Measurements from ENCODE around the gene RPTOR.
A peak's percentile ranks its signal among the peaks of the same experiment; 100 is the strongest.
"Not testable (repeated sequence)": the region's sequence is repeated elsewhere in the genome, so short reads cannot be mapped to it uniquely, and the experiment has no call there.

RPTOR gene

DNA sequence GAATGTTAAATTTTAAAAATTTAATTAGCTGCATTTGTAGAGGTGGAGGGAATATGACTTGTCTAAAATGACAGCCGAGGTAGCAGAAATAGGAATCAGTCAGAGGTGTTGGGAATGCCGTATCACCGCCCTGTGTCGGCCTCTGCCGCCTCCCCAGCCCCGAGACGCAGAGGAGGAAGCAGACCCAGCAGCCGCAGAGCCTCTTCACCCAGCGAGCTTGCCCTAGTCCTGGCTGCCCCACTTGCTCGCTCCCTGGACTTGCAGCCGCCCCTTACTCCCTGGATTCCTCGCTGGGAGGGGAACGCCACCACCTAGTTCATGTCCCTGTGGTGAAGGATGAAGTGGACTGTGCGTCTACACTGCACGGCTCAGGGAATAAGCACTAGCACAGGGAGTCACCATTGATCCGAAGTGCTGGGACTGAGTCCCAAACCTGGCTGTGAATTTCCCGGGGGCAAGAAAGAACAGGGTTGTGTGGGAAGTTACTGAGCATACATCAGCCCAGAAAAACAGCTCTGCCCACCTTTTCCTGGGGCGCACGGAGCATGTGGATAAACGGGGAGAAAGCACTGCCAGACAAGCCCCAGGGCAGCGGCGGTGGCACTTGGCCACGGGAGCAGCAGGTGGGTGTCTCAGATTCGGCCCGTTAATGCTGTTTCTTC, 76.8 kb downstream of the RPTOR start:
- DNase-seq, result no peak

DNA sequence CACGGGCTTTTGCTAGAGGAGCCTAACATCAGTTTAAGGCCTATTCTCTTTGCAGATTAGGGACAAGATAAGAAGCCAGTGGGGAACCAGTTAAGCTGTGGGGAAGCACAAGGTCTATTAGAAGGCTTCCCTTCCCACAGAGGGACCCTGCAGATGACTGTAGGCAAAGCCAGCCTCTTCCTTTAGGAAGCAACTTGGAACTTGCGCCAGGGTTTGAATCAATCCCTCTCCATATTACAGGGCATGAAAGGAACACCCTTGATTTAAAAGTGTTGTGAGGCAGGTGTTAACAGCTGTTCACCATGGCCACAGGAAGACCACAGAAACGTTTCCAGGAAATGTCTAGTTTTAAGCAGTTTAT, 77.3 kb downstream of the RPTOR start:
- no peak for DNase-seq

DNA sequence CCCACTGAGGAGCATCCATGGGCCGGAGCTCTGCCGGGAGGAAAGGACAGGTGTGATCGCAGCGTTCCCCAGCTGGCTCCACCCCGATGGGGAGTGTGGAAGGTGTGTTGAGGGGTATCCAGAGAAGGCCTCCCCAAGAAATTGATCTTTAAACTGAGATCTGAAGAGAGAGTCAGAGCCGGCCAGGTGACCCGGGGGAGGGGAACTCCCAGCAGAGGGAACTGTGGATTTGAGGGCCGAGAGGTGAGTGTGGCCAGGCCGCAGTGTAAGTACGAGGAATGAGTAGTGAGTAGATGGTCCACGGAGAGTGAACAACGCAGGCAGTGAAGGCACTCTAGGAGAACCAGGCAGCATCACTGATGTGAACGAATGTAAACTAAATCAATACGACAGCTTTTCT, 80.2 kb downstream of the RPTOR start:
- no peak for DNase-seq

DNA sequence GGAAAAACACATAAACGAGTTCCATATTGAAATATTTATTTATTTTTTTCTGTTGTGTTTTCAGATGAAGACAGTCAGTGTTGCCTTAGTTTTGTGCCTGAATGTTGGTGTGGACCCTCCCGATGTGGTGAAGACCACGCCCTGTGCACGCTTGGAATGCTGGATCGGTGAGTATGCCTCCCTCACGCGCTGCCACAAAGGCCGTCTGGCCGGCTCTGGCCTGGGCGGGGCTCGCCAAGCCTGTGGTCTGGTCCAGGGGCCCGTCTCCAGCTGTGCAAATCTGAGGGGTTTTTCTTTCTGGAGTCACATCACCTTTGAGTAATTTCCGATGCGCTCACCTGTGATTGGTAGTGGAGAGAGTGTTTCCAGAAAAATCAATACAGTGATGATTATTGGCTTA, 81.0 kb downstream of the RPTOR start:
- DNase-seq, result no peak

DNA sequence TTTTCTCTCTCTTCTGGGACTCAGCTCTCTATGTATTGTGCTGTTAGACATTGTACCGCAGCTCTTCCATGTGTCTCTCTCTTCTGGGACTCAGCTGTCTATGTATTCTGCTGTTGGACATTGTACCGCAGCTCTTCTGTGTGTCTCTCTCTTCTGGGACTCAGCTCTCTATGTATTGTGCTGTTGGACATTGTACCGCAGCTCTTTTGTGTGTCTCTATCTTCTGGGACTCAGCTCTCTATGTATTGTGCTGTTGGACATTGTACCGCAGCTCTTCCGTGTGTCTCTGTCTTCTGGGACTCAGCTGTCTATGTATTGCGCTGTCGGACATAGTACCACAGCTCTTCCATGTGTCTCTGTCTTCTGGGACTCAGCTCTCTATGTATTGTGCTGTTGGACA, 84.2 kb downstream of the RPTOR start:
- not testable (repeated sequence) for DNase-seq

DNA sequence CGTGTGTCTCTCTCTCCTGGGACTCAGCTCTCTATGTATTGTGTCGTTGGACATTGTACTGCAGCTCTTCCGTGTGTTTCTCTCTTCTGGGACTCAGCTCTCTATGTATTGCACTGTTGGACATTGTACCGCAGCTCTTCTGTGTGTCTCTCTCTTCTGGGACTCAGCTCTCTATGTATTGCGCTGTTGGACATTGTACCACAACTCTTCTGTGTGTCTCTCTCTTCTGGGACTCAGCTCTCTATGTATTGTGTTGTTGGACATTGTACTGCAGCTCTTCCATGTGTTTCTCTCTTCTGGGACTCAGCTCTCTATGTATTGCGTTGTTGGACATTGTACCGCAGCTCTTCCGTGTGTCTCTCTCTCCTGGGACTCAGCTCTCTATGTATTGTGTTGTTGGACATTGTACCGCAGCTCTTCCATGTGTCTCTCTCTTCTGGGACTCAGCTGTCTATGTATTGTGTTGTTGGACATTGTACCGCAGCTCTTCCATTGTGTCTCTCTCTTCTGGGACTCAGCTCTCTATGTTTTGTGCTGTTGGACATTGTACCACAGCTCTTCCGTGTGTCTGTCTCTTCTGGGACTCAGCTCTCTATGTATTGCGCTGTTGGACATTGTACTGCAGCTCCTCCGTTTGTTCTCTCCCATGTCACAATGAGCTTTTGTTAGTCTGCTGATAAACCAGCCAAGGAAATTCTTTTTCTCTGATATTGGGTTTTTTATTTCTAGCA, 84.8 kb downstream of the RPTOR start:
- no peak for DNase-seq

DNA sequence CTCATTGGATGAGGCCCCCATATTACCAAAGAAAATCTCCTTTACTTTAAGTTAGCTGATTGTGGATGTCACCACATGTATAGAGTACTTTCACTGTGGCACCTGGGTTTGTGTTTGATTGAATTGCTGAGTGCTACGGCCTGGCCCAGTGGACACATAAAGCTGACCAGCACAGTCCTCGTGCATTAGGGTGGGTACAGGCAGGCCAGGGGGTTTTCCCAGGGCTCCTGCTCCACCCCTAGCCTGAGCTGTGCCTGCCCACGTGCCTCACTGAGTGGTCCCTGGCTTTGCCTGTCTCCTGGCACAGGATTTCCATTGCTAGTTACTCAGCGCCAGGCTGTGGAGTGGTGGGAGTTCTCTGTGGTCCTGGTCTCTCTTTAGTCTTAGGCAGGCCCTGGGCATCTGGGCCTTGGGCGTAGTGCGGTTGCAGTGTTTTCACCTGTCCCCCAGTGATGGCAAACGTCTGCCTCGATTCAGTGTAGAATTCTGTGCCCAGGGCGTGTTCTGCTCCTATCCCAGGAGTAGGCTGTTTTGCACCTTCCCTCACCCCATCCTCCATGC, 86.0 kb downstream of the RPTOR start:
- DNase-seq, result no peak

DNA sequence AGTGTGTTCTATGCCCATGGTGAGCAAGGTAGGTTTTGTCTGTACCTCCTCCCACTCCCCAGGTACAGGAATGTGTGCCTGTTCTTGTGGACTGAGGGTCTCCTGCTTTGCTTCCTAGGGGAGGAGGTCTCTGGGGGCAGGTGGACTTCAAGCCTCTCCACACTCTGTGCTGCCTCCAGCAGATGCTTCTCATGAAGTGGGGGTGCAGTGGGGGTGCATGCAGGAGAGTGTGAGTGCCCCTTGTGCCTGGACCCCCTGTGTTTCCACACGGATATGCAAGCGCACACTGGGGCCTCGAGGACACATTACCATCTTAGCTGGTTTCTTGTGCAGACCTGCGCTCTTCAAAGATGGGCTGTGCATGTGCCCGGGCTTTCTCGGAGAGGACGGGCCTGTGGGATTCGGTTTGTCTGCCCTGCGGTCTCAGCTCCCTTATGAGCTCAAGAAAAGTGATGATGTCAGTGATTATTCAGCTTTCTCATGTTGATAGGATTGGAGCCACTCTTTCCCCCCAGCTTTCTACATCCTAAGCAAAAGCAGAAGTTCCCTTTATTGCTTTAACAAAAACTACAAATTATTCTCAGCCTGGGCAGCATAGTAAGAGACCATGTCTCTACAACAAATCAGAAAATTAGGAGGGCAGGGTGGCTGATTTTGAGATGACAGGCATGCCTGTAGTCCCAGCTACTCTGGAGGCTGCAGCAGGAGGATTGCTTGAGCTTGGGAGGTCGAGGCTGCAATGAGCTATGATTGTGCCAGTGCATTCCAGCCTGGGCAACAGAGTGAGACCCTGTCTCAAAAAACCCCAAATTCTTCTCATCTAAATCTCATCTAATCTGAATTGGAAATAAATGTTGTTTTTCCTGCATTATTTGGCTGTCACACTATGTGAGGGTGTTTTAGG, 86.8 kb downstream of the RPTOR start:
- DNase-seq, result no peak

DNA sequence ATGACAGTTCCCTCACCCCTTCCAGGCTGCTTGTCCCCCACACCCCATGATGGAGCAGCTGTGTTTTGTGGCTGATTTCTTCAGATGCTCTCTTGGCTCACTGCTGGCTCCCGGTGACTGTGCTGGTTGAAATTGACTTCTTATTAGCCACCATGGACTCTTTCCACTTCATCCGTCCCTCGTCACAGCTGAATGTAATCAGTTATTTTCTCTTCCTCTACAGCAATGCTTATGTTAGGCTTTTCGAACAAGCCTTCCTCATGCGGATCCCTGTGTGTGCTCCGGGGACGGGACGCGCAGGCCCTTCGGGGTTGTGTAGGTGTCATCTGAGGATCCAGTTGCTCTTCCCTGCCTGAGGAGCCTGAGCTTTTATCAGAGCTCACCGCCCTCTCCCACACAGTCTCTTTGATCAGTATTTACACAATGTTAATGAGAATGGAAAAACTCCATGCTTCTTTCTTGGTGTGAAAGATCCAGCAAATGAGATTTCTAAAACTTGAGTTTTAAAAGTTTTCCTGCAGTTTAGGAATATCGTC, 87.5 kb downstream of the RPTOR start:
- no peak for DNase-seq

DNA sequence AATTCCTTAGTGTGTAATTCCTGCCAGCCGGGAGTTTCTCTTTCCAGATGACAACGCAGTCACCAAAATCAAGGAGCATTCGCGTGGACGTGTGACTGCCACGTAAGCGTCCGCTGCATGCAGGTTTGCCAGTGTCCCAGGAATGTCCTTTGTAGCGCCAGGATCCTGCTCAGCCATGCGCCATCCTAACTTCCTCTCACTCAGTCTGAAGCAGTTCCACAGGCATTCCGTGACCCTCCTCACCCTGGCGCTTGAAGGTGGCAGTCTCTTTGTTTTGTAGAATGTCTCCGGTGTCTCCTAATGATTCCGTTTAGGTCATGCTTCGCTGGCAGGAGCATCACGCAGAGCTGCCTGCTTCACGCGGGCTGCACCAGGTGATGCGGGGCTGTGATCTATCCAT, 88.6 kb downstream of the RPTOR start:
- DNase-seq, result no peak

DNA sequence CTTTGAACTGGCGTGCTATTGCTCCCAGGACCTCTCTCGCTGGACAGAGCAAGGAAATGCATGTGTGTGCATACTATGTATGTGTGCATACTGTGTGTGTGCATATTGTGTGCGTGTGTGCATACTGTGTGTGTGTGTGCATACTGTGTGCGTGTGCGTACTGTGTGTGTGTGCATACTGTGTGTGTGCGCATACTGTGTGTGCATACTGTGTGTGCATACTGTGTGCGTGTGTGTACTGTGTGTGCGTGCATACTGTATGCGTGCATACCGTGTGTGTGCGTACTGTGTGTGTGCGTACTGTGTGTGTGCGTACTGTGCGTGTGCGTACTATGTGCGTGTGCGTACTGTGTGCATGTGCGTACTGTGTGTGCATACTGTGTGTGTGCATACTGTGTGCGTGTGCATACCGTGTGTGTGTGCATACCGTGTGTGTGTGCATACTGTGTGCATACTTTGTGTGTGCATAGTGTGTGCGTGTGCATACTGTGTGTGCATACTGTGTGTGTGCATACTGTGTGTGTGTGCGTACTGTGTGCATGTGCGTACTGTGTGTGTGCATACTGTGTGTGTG, 89.4 kb downstream of the RPTOR start:
- DNase-seq, result no peak

DNA sequence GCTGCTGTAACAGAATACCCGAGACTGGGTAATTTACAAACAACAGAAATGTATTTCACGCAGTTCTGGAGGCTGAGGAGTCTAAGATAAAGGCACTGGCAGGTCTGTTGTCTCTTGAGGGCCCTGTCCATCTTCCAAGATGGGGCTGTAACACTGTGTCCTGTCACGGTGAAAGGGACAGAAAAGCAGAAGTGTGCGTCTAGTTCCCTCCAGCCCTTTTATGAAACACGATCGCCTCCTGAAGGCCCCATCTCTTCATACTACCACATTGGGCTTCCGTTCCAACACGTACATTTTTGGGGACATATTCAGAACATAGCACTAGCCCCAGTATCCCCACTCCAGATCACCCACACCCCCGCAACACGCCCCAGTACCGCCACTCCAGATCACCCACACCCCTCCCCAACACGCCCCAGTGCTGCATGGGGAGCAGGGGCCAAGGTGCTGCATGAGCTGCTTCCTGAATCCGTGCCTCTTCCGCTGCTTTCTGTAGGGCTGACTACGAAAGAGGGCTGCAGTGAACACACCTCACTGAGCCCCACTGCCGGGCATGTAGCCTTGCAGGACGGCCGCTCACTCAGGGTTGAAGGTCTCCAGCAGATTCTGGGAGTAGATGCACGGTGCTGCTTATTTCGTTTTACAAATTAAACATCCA, 91.9 kb downstream of the RPTOR start:
- no peak for DNase-seq

DNA sequence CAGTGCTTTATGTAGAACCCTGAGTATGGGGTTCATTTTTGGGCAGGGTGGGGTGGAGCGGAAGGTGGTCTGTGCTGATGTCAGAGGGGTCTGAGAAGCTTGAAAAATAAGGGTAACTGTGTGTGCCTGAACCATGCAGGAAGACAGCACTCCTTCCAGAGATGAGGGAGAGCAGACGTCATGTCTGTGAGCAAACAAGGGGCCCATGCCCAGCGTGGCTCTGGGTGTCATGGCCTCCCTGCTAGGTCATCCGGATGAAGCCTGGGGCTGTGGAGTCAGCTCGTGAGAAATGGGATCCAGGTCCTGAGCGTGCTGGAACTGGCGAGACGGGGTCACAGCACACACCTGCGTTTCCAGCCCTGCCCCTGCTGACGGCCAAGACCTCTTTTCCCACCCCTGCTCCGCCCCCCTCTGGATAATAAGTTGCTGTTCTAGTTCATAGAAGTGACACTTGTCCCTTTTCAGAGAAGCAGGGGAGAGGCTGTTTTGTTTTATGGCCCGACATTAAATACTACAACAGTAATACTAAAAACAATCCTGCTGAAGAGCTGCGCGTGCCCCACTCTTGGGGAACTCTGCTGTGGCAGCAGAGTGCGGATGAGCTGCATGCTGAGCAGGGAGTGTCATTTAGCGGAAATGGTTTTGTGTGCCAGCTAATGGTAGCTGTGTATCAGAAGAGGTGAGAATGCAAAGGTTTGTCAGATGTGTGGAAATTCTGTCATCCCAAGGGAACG, 92.6 kb downstream of the RPTOR start:
- peak; percentile 18 for DNase-seq

DNA sequence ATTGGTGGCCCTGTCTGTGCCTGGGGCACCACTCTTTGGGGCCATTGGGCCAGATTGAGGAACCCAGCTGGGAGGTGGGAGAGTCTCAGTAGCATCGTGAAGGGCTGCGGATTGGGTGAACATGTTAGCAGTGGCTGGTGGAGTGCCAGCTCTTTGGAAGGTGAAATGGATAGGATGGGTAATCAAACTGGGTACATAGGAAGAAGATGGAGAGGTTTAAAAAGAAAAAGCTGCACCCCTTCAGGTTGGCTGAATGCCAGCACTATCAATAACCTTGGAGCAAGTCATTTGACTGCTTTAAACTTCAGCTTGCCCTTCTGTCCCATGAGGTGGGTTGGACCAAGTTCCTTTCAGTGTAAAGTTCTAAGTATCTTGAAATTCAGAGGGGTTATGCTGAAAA, 95.0 kb downstream of the RPTOR start:
- no peak for DNase-seq

DNA sequence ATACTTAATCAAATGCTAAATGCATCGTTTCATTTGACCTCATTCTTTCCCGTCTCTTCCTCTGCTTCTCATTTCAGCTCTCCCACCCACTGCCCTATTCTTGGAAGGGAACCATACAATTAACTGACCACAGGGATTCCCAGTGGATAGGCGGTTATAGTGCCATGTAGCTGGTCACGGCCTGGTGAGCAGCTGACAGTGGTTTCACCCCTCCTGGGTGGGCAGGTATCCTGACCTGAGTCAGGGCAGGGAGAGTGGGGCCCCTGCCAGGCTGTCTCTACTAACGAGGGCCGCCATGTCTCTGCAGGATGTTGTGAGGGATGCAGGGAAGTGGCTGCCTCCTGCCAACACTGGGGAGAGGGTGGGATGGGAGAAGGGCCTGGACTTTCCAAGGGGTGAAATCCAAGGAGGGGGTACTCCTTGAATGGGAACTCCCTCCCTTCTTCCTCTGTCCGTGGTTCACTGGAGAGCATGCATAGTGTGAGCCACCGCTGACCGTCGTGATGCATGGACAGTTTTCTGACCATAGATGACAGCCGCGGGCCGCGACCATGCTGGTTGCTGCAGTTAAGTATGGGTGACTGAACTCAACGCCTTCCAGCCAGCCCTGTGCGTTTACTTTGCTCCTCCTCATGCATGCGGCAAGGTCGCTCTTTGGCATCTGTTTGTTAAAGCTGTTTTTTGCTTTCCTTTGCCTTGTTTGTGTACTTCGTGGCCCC, 95.9 kb downstream of the RPTOR start:
- DNase-seq, result no peak

DNA sequence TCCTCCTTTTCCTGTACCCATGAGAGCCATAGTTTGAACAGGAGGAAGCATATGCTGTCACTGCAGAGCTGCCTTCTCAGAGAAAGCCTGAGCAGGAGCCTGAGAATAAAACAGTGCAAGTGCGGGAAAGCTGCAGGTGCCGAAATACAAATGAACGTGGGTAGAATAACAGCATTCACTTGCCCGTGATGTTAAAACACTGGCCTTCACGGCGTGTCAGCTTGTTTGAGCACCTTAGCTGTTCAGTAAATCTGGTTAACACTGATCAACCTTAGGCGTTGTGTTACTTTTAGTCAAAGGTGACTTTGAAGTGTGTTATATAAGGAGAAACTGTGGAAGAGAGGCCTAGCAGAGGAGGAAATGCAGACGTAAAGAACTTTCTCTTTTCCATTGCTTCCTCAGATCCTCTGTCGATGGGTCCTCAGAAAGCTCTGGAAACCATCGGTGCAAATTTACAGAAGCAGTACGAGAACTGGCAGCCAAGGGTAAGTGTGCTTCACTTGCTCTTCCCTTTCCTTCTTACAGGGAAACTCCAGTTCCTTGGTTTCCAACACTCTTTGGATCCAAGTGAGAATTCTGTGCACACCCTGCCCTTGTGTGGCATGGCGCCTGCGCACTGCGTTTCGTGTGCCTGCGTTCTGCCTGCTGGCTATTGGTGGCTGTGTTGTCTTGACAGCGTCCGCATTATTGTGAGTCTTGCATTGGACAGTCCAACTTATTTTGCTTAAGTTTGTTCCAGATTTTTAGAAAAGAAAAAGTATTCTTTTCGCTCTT, 98.9 kb downstream of the RPTOR start:
- DNase-seq, result no peak

DNA sequence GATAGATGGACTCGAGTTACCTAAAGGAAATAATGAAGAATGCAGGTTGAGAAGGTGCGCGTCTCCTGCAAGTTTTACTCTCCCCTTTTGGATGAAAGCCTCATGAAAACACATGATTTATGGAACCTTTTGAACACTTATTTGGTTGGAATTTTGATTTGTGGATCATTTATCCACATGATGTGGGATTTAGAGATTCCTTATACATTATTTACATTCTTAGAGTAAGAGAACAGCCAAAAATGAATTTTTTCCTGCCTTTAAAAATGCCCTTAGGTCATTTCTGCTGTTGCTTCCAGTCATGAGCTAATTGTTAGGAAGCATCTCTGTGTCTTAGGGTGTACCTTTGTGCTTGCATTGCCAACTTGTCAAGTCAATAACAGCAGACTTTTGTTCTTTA, 99.9 kb downstream of the RPTOR start:
- DNase-seq, result no peak

DNA sequence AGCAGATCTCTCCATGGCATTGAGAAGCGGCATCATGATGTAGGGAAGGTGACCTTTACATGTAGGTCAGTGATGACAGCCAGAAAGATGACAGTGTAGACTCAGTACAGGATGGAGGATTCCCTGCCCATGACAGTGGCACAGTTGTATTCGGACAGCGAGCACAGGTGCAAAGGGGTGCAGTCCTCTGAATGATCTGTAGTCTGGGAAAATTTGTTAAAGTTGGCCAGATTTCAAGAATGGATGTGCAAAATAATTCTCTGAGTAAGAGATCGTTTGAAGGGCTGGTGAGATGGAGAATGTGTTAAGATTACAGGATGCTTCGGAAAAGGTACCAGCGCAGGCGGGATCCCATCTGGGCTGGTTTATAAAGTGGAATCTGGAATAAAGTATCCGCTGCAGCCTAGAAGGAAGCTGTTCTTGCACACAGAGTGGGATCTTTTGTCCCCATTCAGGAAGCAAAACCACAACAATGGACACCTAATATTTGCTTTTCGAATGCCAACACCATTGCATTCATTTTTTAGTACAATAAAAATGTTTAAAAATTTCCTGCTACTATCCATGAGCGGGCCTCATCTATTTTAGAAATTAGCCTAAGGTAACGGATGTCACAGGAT, 101.2 kb downstream of the RPTOR start:
- DNase-seq, result no peak

DNA sequence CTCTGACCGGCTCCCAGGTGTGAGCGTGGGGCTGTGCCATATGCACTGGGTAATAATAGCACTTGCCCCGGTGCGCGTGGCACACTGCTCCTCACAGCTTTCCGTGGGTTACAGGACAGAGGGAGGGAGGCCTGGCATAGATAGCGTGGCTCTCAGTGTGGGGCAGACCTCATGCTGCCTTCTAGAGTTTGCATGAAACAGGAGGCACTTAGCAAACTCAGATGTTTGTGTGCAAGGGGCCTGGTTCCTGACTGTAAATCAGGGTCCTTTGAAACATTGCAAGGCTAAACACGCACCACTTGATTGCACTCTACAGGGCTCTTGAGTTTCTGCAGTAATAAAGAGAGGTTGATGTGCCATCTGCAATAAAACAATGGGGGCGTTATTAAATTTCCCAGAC, 101.7 kb downstream of the RPTOR start:
- peak; percentile 11 for DNase-seq

DNA sequence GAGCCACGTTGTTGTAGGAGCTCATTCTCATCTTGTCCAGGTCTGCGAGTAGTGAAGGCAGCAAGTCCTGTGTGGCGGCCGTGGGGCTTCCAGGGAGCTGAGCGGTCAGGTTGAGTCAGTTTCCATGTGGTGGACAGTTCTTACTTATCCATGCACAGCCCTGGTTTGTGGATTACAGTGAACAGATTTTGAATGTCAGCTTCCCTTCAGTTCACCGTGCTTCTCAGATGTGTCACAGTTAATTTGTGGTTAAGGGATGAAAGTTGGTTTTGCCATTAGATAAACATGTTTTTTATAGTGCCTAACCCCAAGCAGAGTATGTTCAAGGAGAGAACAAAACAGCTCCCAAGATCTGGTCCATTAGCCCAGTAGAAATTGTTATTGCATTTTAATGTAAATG, 103.1 kb downstream of the RPTOR start:
- no peak for DNase-seq

All from NCI-H2107 (cell line).